PC-9 (cell line): ENCODE data around the gene ENTR1. TPM values are rescaled to one million over a fixed set of nuclear protein-coding genes. Genes with fewer than 3 reads are reported as not detected.

Experiments
- BruUV-seq: library from RNA; stranded (reverse); fragments of 400-500 nt; replicated peaks from 2 replicates; lab custom pipeline; 2021; lab: Mats Ljungman, UMichigan
- CTCF ChIA-PET: fragments of 300-600 bp; sonication (Branson Sonifier 250); formaldehyde crosslinking; loops from one replicate; lab custom pipeline; 2022; ENCODE audit warnings: antibody characterized with exemption; lab: Charles Lee
- POLR2A ChIA-PET: fragments of 300-600 bp; sonication (Branson Sonifier 250); formaldehyde crosslinking; loops from one replicate; lab custom pipeline; 2022; ENCODE audit warnings: antibody characterized with exemption; ENCODE audit not compliant: unreplicated experiment; lab: Charles Lee
- DNase-seq, 2 experiments: peaks; one replicate each; pipeline versions ENCODE4 v3.0.0 to v3.0.0-alpha.2; 2015 to 2022; ENCODE audit warnings: mixed read lengths in 1 of 2
- H2AFZ ChIP-seq: fragments of 200-600 bp; sonication (generic); 2 replicates; pipeline ENCODE4 v1.8.1; 2017; ENCODE audit warnings: antibody characterized with exemption
- H3F3A ChIP-seq: fragments of 200-600 bp; sonication (generic); 2 replicates; pipeline ENCODE4 v1.8.1; 2017; ENCODE audit warnings: antibody characterized with exemption, mild to moderate bottlenecking, low read depth; ENCODE audit not compliant: insufficient read depth
- H3K27ac ChIP-seq: fragments of 200-600 bp; sonication (generic); 2 replicates; pipeline ENCODE4 v1.6.1; 2016; ENCODE audit warnings: mixed run types
- H3K27me3 ChIP-seq: fragments of 200-600 bp; sonication (generic); 2 replicates; pipeline ENCODE4 v1.6.1; 2016; ENCODE audit warnings: low read depth, mixed run types; ENCODE audit not compliant: insufficient read depth
- H3K36me3 ChIP-seq: fragments of 200-600 bp; sonication (generic); 2 replicates; pipeline ENCODE4 v1.6.1; 2016; ENCODE audit warnings: low read depth, mixed run types
- H3K4me1 ChIP-seq: fragments of 200-600 bp; sonication (generic); replicated peaks from 2 replicates; pipeline ENCODE4 v1.6.1; 2016; ENCODE audit warnings: mixed run types; ENCODE audit not compliant: insufficient read depth
- H3K4me2 ChIP-seq: fragments of 200-600 bp; sonication (generic); 2 replicates; pipeline ENCODE4 v1.6.1; 2017; ENCODE audit warnings: mixed run types
- H3K4me3 ChIP-seq: fragments of 200-600 bp; sonication (generic); 2 replicates; pipeline ENCODE4 v1.6.1; 2016; ENCODE audit warnings: mixed run types
- H3K79me2 ChIP-seq: fragments of 200-600 bp; sonication (generic); 2 replicates; pipeline ENCODE4 v1.6.1; 2017; ENCODE audit warnings: low read depth, mixed run types
- H3K9me2 ChIP-seq: fragments of 200-600 bp; sonication (generic); 2 replicates; pipeline ENCODE4 v1.8.1; 2017; ENCODE audit warnings: mild to moderate bottlenecking; ENCODE audit not compliant: insufficient read depth
- H3K9me3 ChIP-seq: fragments of 200-600 bp; sonication (generic); 2 replicates; pipeline ENCODE4 v1.8.1; 2016; ENCODE audit warnings: low read depth; ENCODE audit not compliant: insufficient read depth
- H4K20me1 ChIP-seq: fragments of 200-600 bp; sonication (generic); 2 replicates; pipeline ENCODE4 v1.8.1; 2017; ENCODE audit not compliant: insufficient read depth
- CTCF ChIP-seq: fragments of 200-600 bp; sonication (generic); conservative IDR thresholded peaks from 2 replicates; pipeline ENCODE4 v1.6.1; 2017; ENCODE audit warnings: mixed run types, antibody characterized with exemption, mild to moderate bottlenecking, moderate library complexity
- EZH2 ChIP-seq: fragments of 200-600 bp; sonication (generic); IDR thresholded peaks from 2 replicates; pipeline ENCODE4 v1.8.0; 2017; ENCODE audit warnings: antibody characterized with exemption, low read depth
- intact Hi-C: fragments of 100-400 bp; cut with micrococcal nuclease; formaldehyde crosslinking; loops from one replicate; pipeline ENCODE4 v1.10.0; 2022; ENCODE audit not compliant: unreplicated experiment
- total RNA-seq: library from RNA; stranded (reverse); gene quantifications from 2 replicates; pipeline ENCODE4 v1.2.3, GENCODE V29; 2021

ENTR1 gene
- total RNA-seq, 1 experiment from 2014 or later: 67.9 TPM

GRCh38 chr9:136389396-136389795, 21.0 kb downstream of the ENTR1 start:
- H2AFZ ChIP-seq: no peak overlapping the region
- H3K9me3 ChIP-seq: no peaks in the 10 kb centered on the region
- H3F3A ChIP-seq: no peaks in the 10 kb centered on the region
- ChIA-PET POLR2A (no interaction called here), CTCF (no interaction called here)
- H3K27me3 ChIP-seq: no peaks in the 10 kb centered on the region
- no peaks in the 10 kb centered on the region; the same call in 1 of the 2 replicates for H4K20me1 ChIP-seq
- H3K4me1 ChIP-seq: no peaks in the 10 kb centered on the region
- H3K79me2 ChIP-seq: no peaks in the 10 kb centered on the region
- no TSS peak for BruUV-seq
- no peak overlapping the region for H3K4me3 ChIP-seq
- no peak overlapping the region for H3K27ac ChIP-seq
- H3K36me3 ChIP-seq: peaks cover 9% of the 10 kb centered on the region; the same call in 1 of the 2 replicates
- no peak for DNase-seq
- H3K9me2 ChIP-seq: no peaks in the 10 kb centered on the region
- no peak overlapping the region for H3K4me2 ChIP-seq
- intact Hi-C loops: no loop called here
- no peak for TF ChIP-seq EZH2
- no peak for TF ChIP-seq CTCF

GRCh38 chr9:136387217-136387616, 23.2 kb downstream of the ENTR1 start:
- Histone ChIP-seq H4K20me1 (no peaks in the 10 kb centered on the region; the same call in 1 of the 2 replicates), H3K36me3 (no peaks in the 10 kb centered on the region; the same call in 1 of the 2 replicates), H3K4me3 (no peak overlapping the region), H3K27ac (no peak overlapping the region), H3F3A (no peaks in the 10 kb centered on the region), H3K9me2 (no peaks in the 10 kb centered on the region), H3K4me2 (no peak overlapping the region), H3K79me2 (no peaks in the 10 kb centered on the region), H3K27me3 (no peaks in the 10 kb centered on the region), H2AFZ (no peak overlapping the region), H3K9me3 (no peaks in the 10 kb centered on the region), H3K4me1 (no peaks in the 10 kb centered on the region)
- intact Hi-C loops: no loop called here
- TF ChIP-seq CTCF (no peak), EZH2 (no peak)
- no TSS peak for BruUV-seq
- ChIA-PET POLR2A (no interaction called here), CTCF (no interaction called here)
- DNase-seq: no peak

DNA sequence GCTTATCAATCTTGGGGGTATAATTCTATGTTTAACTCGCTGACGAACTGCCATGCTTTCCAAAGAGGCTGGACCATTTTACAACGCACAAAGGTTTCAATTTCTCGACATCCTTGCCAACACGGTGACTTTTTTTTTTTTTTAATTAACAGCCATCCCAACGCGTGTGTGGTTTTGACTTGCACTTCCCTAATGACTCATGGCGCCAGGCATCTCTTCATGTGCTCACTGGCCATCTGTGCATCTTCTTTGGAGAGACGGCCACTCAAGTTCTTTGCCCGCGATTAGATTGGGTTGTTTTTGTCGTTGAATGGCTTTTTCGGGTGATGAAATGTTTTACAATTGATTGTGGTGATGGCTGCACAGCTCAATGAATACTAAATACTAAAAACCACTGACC, 24.4 kb downstream of the ENTR1 start:
- intact Hi-C loops: no loop called here
- H3K27me3 ChIP-seq: no peaks in the 10 kb centered on the region
- H3K4me2 ChIP-seq: no peak overlapping the region
- CTCF ChIA-PET: interaction anchor here (0.6 kb wide), 1 partner anchor 62 kb away, joined by 5 read pairs; no protein-coding TSS in a partner anchor
- H3K4me3 ChIP-seq: no peak overlapping the region
- DNase-seq: no peak
- no peaks in the 10 kb centered on the region for H3K9me3 ChIP-seq
- POLR2A ChIA-PET: interaction anchor here (1.2 kb wide), 1 partner anchor 23 kb away, joined by 4 read pairs; no protein-coding TSS in a partner anchor
- H3K27ac ChIP-seq: no peak overlapping the region
- H3K9me2 ChIP-seq: no peaks in the 10 kb centered on the region
- H3K79me2 ChIP-seq: no peaks in the 10 kb centered on the region
- no peaks in the 10 kb centered on the region; the same call in 1 of the 2 replicates for H4K20me1 ChIP-seq
- no peaks in the 10 kb centered on the region for H3K4me1 ChIP-seq
- H3F3A ChIP-seq: no peaks in the 10 kb centered on the region
- no peaks in the 10 kb centered on the region; the same call in 1 of the 2 replicates for H3K36me3 ChIP-seq
- BruUV-seq: no TSS peak
- TF ChIP-seq CTCF: no peak
- TF ChIP-seq EZH2: no peak
- H2AFZ ChIP-seq: no peak overlapping the region
